A549 (cell line): ENCODE results near the gene GTF2IRD1. TPM values are rescaled to one million over a fixed set of nuclear protein-coding genes. Genes with fewer than 3 reads are reported as not detected.

ENCODE experiments used
- ATAC-seq, 2 experiments: fragments of 200-7000 bp in 1 of 2; fragments of >200 bp in 1 of 2; cut with Nextera tagmentation in 1 of 2; cut with Tn5 transposase in 1 of 2; 3 replicates each; pipeline versions ENCODE4 v1.8.0 to v1.9.1; 2018 to 2020; ENCODE audit warnings: mild to moderate bottlenecking in 1 of 2, moderate library complexity in 1 of 2
- CTCF ChIA-PET: fragments of 300-600 bp; sonication (Branson Sonifier 250); formaldehyde crosslinking; extraction: SDS; loops from one replicate; lab custom pipeline; 2021; ENCODE audit warnings: antibody characterized with exemption, inconsistent platforms; lab: Yijun Ruan, JAX
- POLR2A ChIA-PET: fragments of 350-600 bp; formaldehyde crosslinking; extraction: SDS; loops from one replicate; lab custom pipeline; 2021; ENCODE audit warnings: antibody characterized with exemption, inconsistent platforms; lab: Yijun Ruan, JAX
- DNase-seq, 2 experiments: peaks; one replicate each; pipeline versions ENCODE4 v3.0.0 to v3.0.0-alpha.2; 2011 to 2016; ENCODE audit warnings: low read depth in 1 of 2, low spot score in 1 of 2
- FAIRE-seq: peaks from 2 replicates; lab custom pipeline; 2011; peaks lifted over from hg19 to GRCh38; lab: Jason Lieb, UNC
- H3K27ac ChIP-seq, 2 experiments: fragments of >200 bp; sonication (Bioruptor Twin); formaldehyde crosslinking; 3 replicates each; pipeline ENCODE4 v1.5.1; 2016 to 2017
- H3K4me1 ChIP-seq: fragments of >200 bp; sonication (Bioruptor Twin); formaldehyde crosslinking; 3 replicates; pipeline ENCODE4 v1.6.1; 2016
- H3K4me2 ChIP-seq: fragments of >200 bp; sonication (Bioruptor Twin); formaldehyde crosslinking; 3 replicates; pipeline ENCODE4 v1.6.1; 2016
- H3K4me3 ChIP-seq: fragments of >200 bp; sonication (Bioruptor Twin); formaldehyde crosslinking; 3 replicates; pipeline ENCODE4 v1.5.1; 2016
- H3K9me3 ChIP-seq: fragments of >200 bp; sonication (Bioruptor Twin); formaldehyde crosslinking; 3 replicates; pipeline ENCODE4 v1.6.1; 2016
- BCL3 ChIP-seq: fragments of >200 bp; sonication (Bioruptor Twin); formaldehyde crosslinking; IDR thresholded peaks from 3 replicates; pipeline ENCODE4 v1.6.1; 2016
- CEBPB ChIP-seq, 2 experiments: fragments of >200 bp in 1 of 2; sonication (Bioruptor Twin) in 1 of 2; formaldehyde crosslinking in 1 of 2; IDR thresholded peaks; 2 replicates each; pipeline ENCODE4 v1.6.1; 2012 to 2016
- CHD2 ChIP-seq: fragments of 150-350 bp; IDR thresholded peaks from 2 replicates; pipeline ENCODE4 v1.6.1; 2014; ENCODE audit warnings: low read length; ENCODE audit not compliant: partially characterized antibody
- EHF ChIP-seq: fragments of 250-450 bp; sonication (Bioruptor Pico); IDR thresholded peaks from 2 replicates; pipeline ENCODE4 v1.5.0; 2020; ENCODE audit warnings: mild to moderate bottlenecking
- EHMT2 ChIP-seq: fragments of 200-600 bp; sonication (generic); IDR thresholded peaks from 2 replicates; pipeline ENCODE4 v1.6.1; 2016; ENCODE audit warnings: antibody characterized with exemption, low read depth, mild to moderate bottlenecking, moderate library complexity
- EP300 ChIP-seq, 2 experiments: fragments of >200 bp; sonication (Bioruptor Twin); formaldehyde crosslinking; IDR thresholded peaks; 2 replicates in 1 of 2; 3 replicates in 1 of 2; pipeline ENCODE4 v1.6.1; 2016 to 2017
- ESRRA ChIP-seq: fragments of 150-350 bp; IDR thresholded peaks from 2 replicates; pipeline ENCODE4 v1.6.1; 2014; ENCODE audit warnings: mild to moderate bottlenecking, low read length, borderline replicate concordance
- FOSB ChIP-seq: fragments of 250-450 bp; sonication (Bioruptor Pico); IDR thresholded peaks from 2 replicates; pipeline ENCODE4 v1.5.0; 2020; ENCODE audit warnings: mild to moderate bottlenecking, moderate library complexity
- FOSL2 ChIP-seq, 2 experiments: fragments of 450-650 bp in 1 of 2; fragments of >200 bp in 1 of 2; sonication (Bioruptor Twin) in 1 of 2; formaldehyde crosslinking; IDR thresholded peaks; 2 replicates each; pipeline versions ENCODE4 v1.5.0 to v1.6.1; 2016 to 2020; ENCODE audit warnings: mild to moderate bottlenecking in 1 of 2, moderate library complexity in 1 of 2
- FOXS1 ChIP-seq: fragments of 250-450 bp; sonication (Bioruptor Pico); IDR thresholded peaks from 2 replicates; pipeline ENCODE4 v1.5.0; 2020; ENCODE audit warnings: mild to moderate bottlenecking, moderate library complexity
- HES2 ChIP-seq: fragments of >200 bp; sonication (Bioruptor Twin); formaldehyde crosslinking; IDR thresholded peaks from 2 replicates; pipeline ENCODE4 v1.6.1; 2016
- HOXA7 ChIP-seq: fragments of 250-450 bp; sonication (Bioruptor Pico); IDR thresholded peaks from 2 replicates; pipeline ENCODE4 v1.5.0; 2020; ENCODE audit warnings: mild to moderate bottlenecking, moderate library complexity
- HOXB13 ChIP-seq: fragments of 250-450 bp; sonication (Bioruptor Pico); IDR thresholded peaks from 2 replicates; pipeline ENCODE4 v1.5.0; 2020; ENCODE audit warnings: low read depth, mild to moderate bottlenecking, moderate library complexity
- JUN ChIP-seq, 2 experiments: fragments of >200 bp; sonication (Bioruptor Twin); formaldehyde crosslinking; IDR thresholded peaks; 2 replicates in 1 of 2; 3 replicates in 1 of 2; pipeline ENCODE4 v1.6.1; 2016 to 2017
- JUNB ChIP-seq: fragments of >200 bp; sonication (Bioruptor Twin); formaldehyde crosslinking; IDR thresholded peaks from 2 replicates; pipeline ENCODE4 v1.6.1; 2016
- KDM1A ChIP-seq: fragments of 200-600 bp; sonication (generic); IDR thresholded peaks from 2 replicates; pipeline ENCODE4 v1.6.1; 2016; ENCODE audit warnings: low read depth, mild to moderate bottlenecking
- KDM5A ChIP-seq: fragments of 200-600 bp; sonication (generic); IDR thresholded peaks from 2 replicates; pipeline ENCODE4 v1.6.1; 2016; ENCODE audit warnings: antibody characterized with exemption, mild to moderate bottlenecking
- MAFK ChIP-seq: fragments of 450-650 bp; IDR thresholded peaks from 2 replicates; pipeline ENCODE4 v1.6.1; 2014; ENCODE audit not compliant: partially characterized antibody
- NFE2L2 ChIP-seq: fragments of 150-350 bp; conservative IDR thresholded peaks from 2 replicates; pipeline ENCODE4 v1.6.1; 2014; ENCODE audit warnings: low read length
- NPAS2 ChIP-seq: fragments of 250-450 bp; sonication (Bioruptor Pico); IDR thresholded peaks from 2 replicates; pipeline ENCODE4 v1.8.0; 2022; ENCODE audit warnings: mild to moderate bottlenecking, moderate library complexity, borderline replicate concordance
- PHF8 ChIP-seq: fragments of 200-600 bp; sonication (generic); IDR thresholded peaks from 2 replicates; pipeline ENCODE4 v1.6.1; 2016; ENCODE audit warnings: low read depth, mild to moderate bottlenecking, antibody characterized with exemption, moderate library complexity, borderline replicate concordance
- POLR2A ChIP-seq: IDR thresholded peaks from 2 replicates; pipeline ENCODE4 v1.6.1; 2012; ENCODE audit warnings: mild to moderate bottlenecking, low read length
- RARB ChIP-seq: fragments of 250-450 bp; sonication (Bioruptor Pico); IDR thresholded peaks from 2 replicates; pipeline ENCODE4 v1.8.0; 2021; ENCODE audit warnings: mild to moderate bottlenecking, moderate library complexity
- SMC3 ChIP-seq: fragments of >200 bp; sonication (Bioruptor Twin); formaldehyde crosslinking; IDR thresholded peaks from 3 replicates; pipeline ENCODE4 v1.6.1; 2018; ENCODE audit warnings: inconsistent platforms
- SREBF2 ChIP-seq: fragments of 450-650 bp; IDR thresholded peaks from 2 replicates; pipeline ENCODE4 v1.6.1; 2014; ENCODE audit warnings: mild to moderate bottlenecking, moderate library complexity
- ZC3H11A ChIP-seq: fragments of 450-650 bp; IDR thresholded peaks from 2 replicates; pipeline ENCODE4 v1.6.1; 2014; ENCODE audit warnings: antibody characterized with exemption, mild to moderate bottlenecking
- ZNF302 ChIP-seq: fragments of 250-450 bp; sonication (Bioruptor Pico); IDR thresholded peaks from 2 replicates; pipeline ENCODE4 v1.9.0; 2021; ENCODE audit warnings: inconsistent platforms, mild to moderate bottlenecking, moderate library complexity
- ZSCAN20 ChIP-seq: fragments of 250-450 bp; sonication (Bioruptor Pico); IDR thresholded peaks from 2 replicates; pipeline ENCODE4 v1.8.0; 2022; ENCODE audit warnings: mild to moderate bottlenecking, moderate library complexity
- WGBS: methylation state at CpG from one replicate; pipeline ENCODE4 v1.1.6; 2017; ENCODE audit errors: missing lambda C conversion rate; 5-methylcytosine and 5-hydroxymethylcytosine counted together
- polyA plus RNA-seq, 4 experiments: library from polyadenylated mRNA; depleted of rRNA in 3 of 4; stranded (reverse); fragments of >200 nt; fragmentation: RNase III in 1 of 4; extraction: RNeasy Plus Mini Kit Qiagen cat#74134 plus additional on column Dnase treatment in 1 of 4; gene quantifications; 2 replicates in 3 of 4; 3 replicates in 1 of 4; pipeline ENCODE4 v1.2.3, GENCODE V29; 2011 to 2017

GTF2IRD1 gene
- polyA plus RNA-seq, 2 of the 4 experiments (the other 2 are of a cell fraction): 19.9 to 20.5 TPM

- no peak for DNase-seq
- H3K4me1 ChIP-seq: peaks cover 30% of the 10 kb centered on the region
- POLR2A ChIA-PET: no interaction called here
Observed at GRCh38 chr7:74568658-74569057, 115.0 kb downstream of the GTF2IRD1 start.

GRCh38 chr7:74569501-74570075, 115.9 kb downstream of the GTF2IRD1 start:
- H3K4me1 ChIP-seq: peaks cover 30% of the 10 kb centered on the region
- peak overlapping the region; percentile 71 to 82 for H3K27ac ChIP-seq
- ChIA-PET POLR2A (no interaction called here), CTCF (interaction anchor here (1.0 to 7.5 kb wide), 3 partner anchors 87 to 151 kb away, joined by 3 to 85 read pairs (median 3); partner anchors contain the start of gene GTF2I)
- H3K9me3 ChIP-seq: no peaks in the 10 kb centered on the region
- peak overlapping the region; percentile 50 for H3K4me2 ChIP-seq
- TF ChIP-seq EHF (CRISPR knock-in tag) (no peak), HOXA7 (CRISPR knock-in tag) (no peak), NFE2L2 (no peak), CEBPB (IDR thresholded peaks at IDR 0.05) (no peak), SMC3 (no peak), FOSL2 (IDR thresholded peaks at IDR 0.05) (no peak), FOSL2 (CRISPR knock-in tag; IDR thresholded peaks at IDR 0.05) (no peak), JUNB (no peak), FOSB (no peak), HOXB13 (CRISPR knock-in tag) (no peak), EP300 (IDR thresholded peaks at IDR 0.05) (no peak), JUN (IDR thresholded peaks at IDR 0.05) (no peak), KDM1A (no peak), KDM5A (no peak), POLR2A (no peak), ZSCAN20 (CRISPR knock-in tag) (no peak), EHMT2 (no peak), BCL3 (no peak), HES2 (no peak), NPAS2 (no peak), ZNF302 (CRISPR knock-in tag) (no peak)
- FAIRE-seq: no peak
- no peak for ATAC-seq
- WGBS: 93% methylated on average over 14 of the region's 14 CpGs
- no peak for DNase-seq
- no peak overlapping the region for H3K4me3 ChIP-seq

More at GRCh38 chr7:74568658-74569057, 115.0 kb downstream of the GTF2IRD1 start:
- H3K9me3 ChIP-seq: no peaks in the 10 kb centered on the region
- peak overlapping the region; percentile 71 to 82 for H3K27ac ChIP-seq
- H3K4me2 ChIP-seq: peak overlapping the region; percentile 50
- peak; percentile 27 to 34; a peak in 4 of 6 replicates for ATAC-seq
- CTCF ChIA-PET: interaction anchor here (0.7 to 7.5 kb wide), 6 partner anchors 10 to 477 kb away, joined by 3 to 85 read pairs (median 3); partner anchors contain the start of gene GTF2I
- H3K4me3 ChIP-seq: no peak overlapping the region
- WGBS: 51% methylated on average over 5 of the region's 5 CpGs
- TF ChIP-seq MAFK: no peak
- TF ChIP-seq ESRRA: no peak
- TF ChIP-seq KDM5A: no peak
- no peak for TF ChIP-seq CEBPB (IDR thresholded peaks at IDR 0.05)
- TF ChIP-seq FOSL2 (IDR thresholded peaks at IDR 0.05): no peak
- TF ChIP-seq FOSL2 (CRISPR knock-in tag; IDR thresholded peaks at IDR 0.05): no peak
- no peak for TF ChIP-seq ZC3H11A
- no peak for TF ChIP-seq ZSCAN20 (CRISPR knock-in tag)
- no peak for TF ChIP-seq JUNB
- no peak for TF ChIP-seq ZNF302 (CRISPR knock-in tag)
- TF ChIP-seq PHF8: no peak
- no peak for TF ChIP-seq SREBF2
- no peak for TF ChIP-seq CHD2
- TF ChIP-seq JUN (IDR thresholded peaks at IDR 0.05): no peak
- no peak for TF ChIP-seq RARB (CRISPR knock-in tag)
- no peak for TF ChIP-seq FOXS1 (CRISPR knock-in tag)
- no peak for FAIRE-seq
